Kidney (tissue), 14 donors: ENCODE data around the gene PLXDC1. TPM values are rescaled to one million over a fixed set of nuclear protein-coding genes. Genes with fewer than 3 reads are reported as not detected.

Experiments
- DNase-seq, 5 donors: peaks; one replicate each; pipeline ENCODE4 v3.0.0-alpha.2; 2013 to 2020
- FAIRE-seq: peaks from 2 replicates; lab custom pipeline; 2012; peaks lifted over from hg19 to GRCh38; lab: Jason Lieb, UNC
- H3K27ac ChIP-seq, 2 donors: one replicate each; pipeline ENCODE4 v1.7.0; 2013; ENCODE audit warnings: low read depth in 2 of 2, low read length in 2 of 2, inconsistent platforms in 1 of 2
- H3K27me3 ChIP-seq: one replicate; pipeline ENCODE4 v1.7.1; 2013; ENCODE audit warnings: low read length, inconsistent platforms; ENCODE audit not compliant: control insufficient read depth, insufficient read depth
- H3K36me3 ChIP-seq, 3 donors: one replicate each; pipeline versions ENCODE4 v1.7.0 to v1.7.1; 2013; ENCODE audit warnings: low read length in 3 of 3, control low read depth in 1 of 3, inconsistent platforms in 1 of 3; ENCODE audit not compliant: insufficient read depth in 3 of 3, control insufficient read depth in 2 of 3
- H3K4me1 ChIP-seq, 3 donors: one replicate each; pipeline versions ENCODE4 v1.7.0 to v1.7.1; 2013; ENCODE audit warnings: low read length in 3 of 3, inconsistent platforms in 1 of 3, low read depth in 1 of 3; ENCODE audit not compliant: control insufficient read depth in 2 of 3, insufficient read depth in 2 of 3
- H3K4me3 ChIP-seq, 3 donors: one replicate each; pipeline versions ENCODE4 v1.7.0 to v1.8.1; 2013; ENCODE audit warnings: low read length in 3 of 3, control low read depth in 1 of 3, inconsistent platforms in 1 of 3
- H3K9ac ChIP-seq, 3 donors: one replicate each; pipeline versions ENCODE4 v1.7.0 to v1.7.1; 2013; ENCODE audit warnings: low read length in 3 of 3, control low read depth in 1 of 3, inconsistent platforms in 1 of 3
- H3K9me3 ChIP-seq, 3 donors: one replicate each; pipeline versions ENCODE4 v1.7.0 to v1.7.1; 2013; ENCODE audit warnings: low read length in 3 of 3, control low read depth in 1 of 3, inconsistent platforms in 1 of 3; ENCODE audit not compliant: control insufficient read depth in 2 of 3, insufficient read depth in 1 of 3
- intact Hi-C: fragments of 100-400 bp; cut with DNase I; formaldehyde crosslinking; loops from one replicate; pipeline ENCODE4 v1.11.1; 2022
- polyA plus RNA-seq: library from polyadenylated mRNA; stranded (reverse); fragments of 350-450 nt; fragmentation: Illumina TruSeq; extraction: RNeasy Lipid Tissue Mini Kit (QIAGEN cat#74804); gene quantifications from one replicate; pipeline ENCODE4 v1.2.3, GENCODE V29; 2014; ENCODE audit warnings: low read depth, low replicate concordance; ENCODE audit not compliant: insufficient read depth
- total RNA-seq: library from RNA; stranded (reverse); fragmentation: NEBNext Ultra II Directional; extraction: Animal tissue kit (Norgen Biotek cat#: 25700); gene quantifications from one replicate; pipeline ENCODE4 v1.2.1, GENCODE V29; 2021
- TF ChIP-seq, protein P1 (sequence below): IDR thresholded peaks from 3 replicates; pipeline ENCODE4 v1.5.1; 2012; ENCODE audit warnings: mild to moderate bottlenecking, moderate library complexity, borderline replicate concordance; ENCODE audit not compliant: insufficient read depth; ENCODE audit errors: extremely low read depth
- donor health status: control.
- donor health status: control.
- donor health status: control.
- donor health status: control.
- donor health status: control.
- donor health status: DM: yes; HTN: yes; CAD: no.
- donor health status: Normal renal cell carcinoma (clear cell type).

The PLXDC1 gene
- total and polyA plus RNA-seq, 2 donors from 2014 or later: 4.5 to 11.1 TPM

DNA sequence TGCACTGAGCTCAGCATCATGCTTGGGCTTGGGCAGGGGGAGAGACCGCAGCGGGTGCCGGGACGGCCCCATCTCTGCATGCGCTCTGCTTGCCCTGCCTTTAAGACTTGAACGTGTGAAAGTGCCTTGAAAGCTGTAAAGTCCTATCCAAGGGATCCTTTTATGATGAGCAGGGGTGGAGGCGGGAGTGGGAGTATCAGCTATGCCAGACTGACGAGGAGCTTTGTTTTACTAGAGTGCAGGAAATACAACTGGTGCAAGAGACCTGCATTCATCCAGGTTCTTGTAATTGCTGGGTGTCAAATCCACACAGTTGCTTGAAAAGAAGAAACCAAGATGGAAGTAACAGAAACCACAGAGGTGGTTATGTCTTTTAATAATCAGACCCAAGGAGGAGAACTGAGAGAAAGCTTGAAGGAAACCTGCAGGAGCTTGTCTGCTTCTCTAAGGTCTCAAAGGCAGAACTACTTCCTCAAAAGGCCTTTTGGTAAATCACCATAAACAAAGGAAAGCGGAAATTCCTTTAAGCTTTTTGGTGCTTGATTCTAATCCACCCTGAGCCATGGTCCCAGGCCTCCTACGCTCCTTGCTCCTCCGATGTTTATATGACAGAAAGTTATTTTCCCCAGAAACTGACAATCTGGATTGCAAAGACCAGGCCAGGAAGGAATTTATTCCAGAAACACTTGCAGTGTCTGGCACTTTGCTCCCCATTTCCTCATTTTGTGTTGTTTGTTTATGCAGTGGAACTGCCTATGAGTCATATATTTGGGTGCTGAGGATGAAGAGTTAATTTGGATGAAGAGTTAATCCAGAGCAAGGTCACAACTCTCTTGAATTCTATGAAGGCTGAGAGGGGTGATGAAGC is 132.9 kb downstream of the PLXDC1 start:
- Histone ChIP-seq H3K27me3 (no peaks in the 10 kb centered on the region), H3K27ac (no peak overlapping the region), H3K4me3 (no peak overlapping the region), H3K4me1 (no peaks in the 10 kb centered on the region), H3K9ac (no peak overlapping the region), H3K9me3 (no peaks in the 10 kb centered on the region), H3K36me3 (no peaks in the 10 kb centered on the region)
- intact Hi-C loops: no loop called here
- DNase-seq (peak in 3 of 5 donors; percentile 22 to 37 (median 30)), FAIRE-seq (no peak)
- TF ChIP-seq, protein P1, sequence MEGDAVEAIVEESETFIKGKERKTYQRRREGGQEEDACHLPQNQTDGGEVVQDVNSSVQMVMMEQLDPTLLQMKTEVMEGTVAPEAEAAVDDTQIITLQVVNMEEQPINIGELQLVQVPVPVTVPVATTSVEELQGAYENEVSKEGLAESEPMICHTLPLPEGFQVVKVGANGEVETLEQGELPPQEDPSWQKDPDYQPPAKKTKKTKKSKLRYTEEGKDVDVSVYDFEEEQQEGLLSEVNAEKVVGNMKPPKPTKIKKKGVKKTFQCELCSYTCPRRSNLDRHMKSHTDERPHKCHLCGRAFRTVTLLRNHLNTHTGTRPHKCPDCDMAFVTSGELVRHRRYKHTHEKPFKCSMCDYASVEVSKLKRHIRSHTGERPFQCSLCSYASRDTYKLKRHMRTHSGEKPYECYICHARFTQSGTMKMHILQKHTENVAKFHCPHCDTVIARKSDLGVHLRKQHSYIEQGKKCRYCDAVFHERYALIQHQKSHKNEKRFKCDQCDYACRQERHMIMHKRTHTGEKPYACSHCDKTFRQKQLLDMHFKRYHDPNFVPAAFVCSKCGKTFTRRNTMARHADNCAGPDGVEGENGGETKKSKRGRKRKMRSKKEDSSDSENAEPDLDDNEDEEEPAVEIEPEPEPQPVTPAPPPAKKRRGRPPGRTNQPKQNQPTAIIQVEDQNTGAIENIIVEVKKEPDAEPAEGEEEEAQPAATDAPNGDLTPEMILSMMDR: no peak

GRCh38 chr17:39016193-39017153 is 135.0 kb downstream of the PLXDC1 start:
- FAIRE-seq: no peak
- Histone ChIP-seq H3K27me3 (no peaks in the 10 kb centered on the region), H3K27ac (no peak overlapping the region), H3K4me3 (no peak overlapping the region), H3K9me3 (no peaks in the 10 kb centered on the region), H3K36me3 (no peaks in the 10 kb centered on the region), H3K9ac (no peak overlapping the region), H3K4me1 (no peaks in the 10 kb centered on the region)
- intact Hi-C loops: no loop called here
- TF ChIP-seq, protein P1: no peak
- DNase-seq: no peak

DNA sequence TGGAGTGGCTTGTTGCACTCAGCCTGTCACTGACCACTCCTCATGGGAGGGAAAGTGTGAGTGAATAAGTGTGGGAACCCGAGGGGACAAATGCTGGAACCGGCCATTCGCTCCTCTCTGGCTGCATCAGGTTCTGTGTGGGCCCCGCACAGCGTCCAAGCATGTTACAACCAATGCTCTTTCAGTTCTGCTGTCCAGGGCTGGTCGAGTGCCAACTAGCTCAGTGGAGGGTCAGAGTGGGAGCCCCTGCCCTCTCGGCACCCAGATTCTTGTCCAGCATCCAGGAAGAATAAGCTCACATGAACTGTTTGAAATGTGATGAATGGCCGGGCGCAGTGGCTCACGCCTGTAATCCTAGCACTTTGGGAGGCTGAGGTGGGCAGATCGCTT is 135.9 kb downstream of the PLXDC1 start:
- Histone ChIP-seq H3K9me3 (no peaks in the 10 kb centered on the region), H3K27ac (no peak overlapping the region)
- intact Hi-C loops: no loop called here

More for the DNA sequence above, 135.9 kb downstream of the PLXDC1 start:
- H3K4me1 ChIP-seq: no peaks in the 10 kb centered on the region
- H3K4me3 ChIP-seq: no peak overlapping the region
- DNase-seq: no peak
- no peaks in the 10 kb centered on the region for H3K27me3 ChIP-seq
- no peaks in the 10 kb centered on the region for H3K36me3 ChIP-seq
- TF ChIP-seq, protein P1: no peak
- no peak overlapping the region for H3K9ac ChIP-seq
- no peak for FAIRE-seq
